Measurements from ENCODE around the gene SYNPO2.
"Not testable (repeated sequence)": the region's sequence is repeated elsewhere in the genome, so short reads cannot be mapped to it uniquely, and the experiment has no call there.

SYNPO2 gene

DNA sequence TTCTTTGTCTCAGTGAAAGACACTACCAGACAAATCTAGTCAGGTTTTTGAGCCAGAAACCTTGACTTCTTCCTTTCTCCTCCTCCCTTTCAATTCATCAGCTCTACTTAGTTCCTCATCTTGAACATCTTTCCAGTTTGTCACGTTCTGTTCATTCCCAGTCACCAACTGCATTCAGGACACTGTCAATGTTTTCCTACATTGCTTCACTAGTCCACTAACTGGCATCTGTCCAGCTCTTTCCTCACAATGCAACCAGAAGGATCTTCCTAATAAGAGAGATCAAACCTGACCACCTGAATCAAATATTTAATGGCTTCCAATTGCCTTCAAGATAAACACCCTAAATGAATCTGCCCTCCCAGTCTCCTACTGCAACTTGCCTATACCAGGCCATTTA is 52.5 kb downstream of the SYNPO2 start:
- no peak for DNase-seq

DNA sequence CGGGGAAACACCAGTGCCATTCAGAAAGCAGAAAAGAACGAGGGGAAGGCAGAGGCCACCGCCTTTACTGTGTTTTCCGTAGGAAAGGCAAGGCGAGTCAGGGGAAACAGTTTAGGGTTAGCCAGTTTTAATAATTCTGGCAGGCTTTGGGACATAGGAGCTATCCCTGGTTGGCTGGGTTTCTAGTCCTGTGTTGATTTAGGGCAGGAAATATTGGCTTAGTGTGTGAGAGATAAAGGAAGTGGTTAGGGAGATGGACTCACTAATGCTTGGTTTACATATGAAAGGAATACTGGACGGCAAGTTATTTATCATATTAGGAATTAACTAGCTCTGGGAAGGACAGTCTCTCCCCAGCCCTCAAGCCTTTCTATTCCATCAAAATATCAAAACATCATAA is 53.1 kb downstream of the SYNPO2 start:
- DNase-seq, result no peak

DNA sequence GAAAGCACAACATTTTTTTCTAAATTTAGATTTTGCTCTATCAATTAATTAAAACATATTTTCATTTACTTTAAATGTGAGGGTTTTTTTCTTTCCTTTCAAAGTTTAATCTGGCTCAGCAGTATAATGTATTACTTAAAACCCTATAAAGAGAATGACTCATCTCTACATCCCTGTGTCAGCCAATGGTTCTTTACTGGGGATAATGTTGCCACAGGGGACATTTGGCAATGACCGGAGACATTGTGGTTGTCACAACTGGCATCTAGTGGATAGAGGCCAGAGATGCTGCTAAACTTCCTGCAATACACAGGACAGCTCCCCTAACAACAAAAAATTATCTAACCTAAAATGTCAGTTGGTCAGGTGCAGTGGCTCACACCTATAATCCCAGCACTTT is 53.8 kb downstream of the SYNPO2 start:
- no peak for DNase-seq

DNA sequence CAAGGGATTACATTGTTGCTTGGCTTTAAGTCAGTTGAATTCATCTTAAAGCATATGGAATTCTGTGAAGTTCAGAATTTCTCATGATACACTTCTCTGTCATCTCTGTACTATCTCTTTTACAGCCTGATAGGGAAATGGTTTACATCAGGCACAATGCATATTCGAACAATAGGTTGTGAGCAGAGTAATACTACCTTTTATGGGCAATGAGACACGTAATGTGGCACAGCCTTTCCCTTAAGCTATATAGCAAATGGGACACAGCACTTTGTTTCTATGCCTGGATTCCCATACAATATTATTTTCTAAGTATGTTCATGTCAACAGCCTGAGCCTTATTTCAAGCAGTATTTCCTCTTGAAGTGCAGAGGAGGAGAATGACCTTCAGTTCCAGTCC is 58.4 kb downstream of the SYNPO2 start:
- DNase-seq, result no peak

DNA sequence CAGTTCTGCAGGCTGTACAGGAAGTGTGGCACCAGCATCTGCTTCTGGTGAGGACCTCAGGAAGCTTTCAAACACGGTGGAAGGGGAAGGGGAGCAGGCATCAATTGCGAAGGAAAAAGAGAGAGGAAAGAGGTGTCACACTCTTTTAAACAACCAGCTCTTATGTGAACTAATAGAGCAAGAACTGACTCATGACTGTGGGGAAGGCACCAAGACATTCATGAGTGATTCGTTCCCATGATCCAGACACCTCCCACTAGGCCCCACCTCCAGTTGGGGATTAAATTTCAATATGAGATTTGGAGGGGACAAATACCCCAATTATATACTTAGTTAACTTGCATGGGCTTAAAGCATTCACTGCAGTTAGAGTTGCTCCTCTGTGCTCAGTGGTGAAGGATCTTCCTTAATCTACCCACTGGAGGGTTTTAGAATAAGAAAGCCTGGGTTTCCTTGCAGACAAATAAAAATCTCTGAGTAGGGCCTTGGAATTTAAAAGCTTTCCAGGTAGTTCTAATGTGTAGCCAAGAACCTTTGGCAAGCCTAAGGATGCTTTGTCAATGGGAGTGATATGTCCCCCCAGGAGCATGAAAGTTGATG is 60.0 kb downstream of the SYNPO2 start:
- no peak for DNase-seq

DNA sequence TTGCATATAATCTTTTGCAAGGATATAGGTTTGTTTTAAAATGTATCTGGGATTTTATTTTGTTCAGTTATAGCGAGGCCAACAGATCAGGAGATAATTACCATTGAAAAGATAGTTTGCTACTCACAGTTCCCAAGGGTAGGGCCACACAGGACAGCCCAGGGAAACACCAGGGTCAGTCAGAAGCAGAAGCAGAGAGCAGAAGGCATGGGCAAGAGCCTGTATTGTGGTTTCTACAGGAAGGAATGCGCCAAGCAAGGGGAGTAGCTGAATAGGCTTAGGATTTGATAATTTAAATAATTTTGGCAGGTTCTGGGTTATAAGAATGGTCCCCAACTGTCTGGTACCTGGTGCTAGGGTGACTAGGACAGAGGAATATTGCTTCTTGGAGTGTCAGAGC is 61.6 kb downstream of the SYNPO2 start:
- DNase-seq, result no peak

DNA sequence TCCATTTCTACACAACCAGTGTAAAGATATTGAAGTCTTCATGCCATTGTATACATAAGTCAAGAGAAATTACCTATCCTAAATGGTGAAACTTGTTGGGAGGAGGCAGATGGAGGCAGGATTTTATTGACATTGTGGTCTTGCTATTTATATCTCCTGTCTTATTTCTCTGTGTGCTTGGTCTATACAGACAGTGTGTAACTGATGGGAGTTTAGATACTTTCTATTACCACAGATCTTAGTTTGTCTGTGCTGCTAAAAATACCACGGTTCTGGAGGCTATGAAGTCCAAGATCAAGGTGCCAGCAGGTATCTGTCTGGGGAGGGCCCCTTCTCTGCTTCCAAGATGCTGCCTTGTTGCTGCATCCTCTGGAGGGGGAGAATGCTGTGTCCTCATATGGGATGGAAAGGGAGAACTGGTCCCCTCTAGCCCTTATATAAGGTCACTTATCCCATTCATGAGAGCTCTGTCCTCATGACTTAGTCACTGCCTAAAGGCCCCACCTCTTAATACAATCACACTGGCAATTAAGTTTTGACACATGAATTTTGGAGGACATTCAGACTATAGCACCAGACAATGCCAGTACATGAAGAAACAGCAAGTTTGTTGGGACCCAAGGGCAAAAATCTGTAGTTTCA is 62.4 kb downstream of the SYNPO2 start:
- DNase-seq, result no peak

DNA sequence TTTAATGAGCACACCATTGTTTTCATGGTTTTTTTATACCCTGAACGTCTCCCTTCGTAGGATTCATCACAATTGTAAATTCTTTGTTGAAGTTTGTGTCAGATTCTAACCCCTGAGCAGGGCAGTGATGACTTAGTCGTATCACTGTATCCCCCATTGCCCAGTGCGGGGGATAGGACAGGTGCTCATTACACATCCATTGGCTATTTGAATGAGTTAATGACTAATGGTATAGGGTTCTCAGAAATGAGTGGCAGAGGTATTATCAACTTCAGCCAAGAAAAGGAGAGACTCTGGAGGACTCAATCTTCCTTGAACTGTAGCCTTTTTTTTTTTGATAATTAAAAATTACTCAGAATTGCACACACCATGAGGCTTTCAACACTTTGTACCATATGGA is 64.6 kb downstream of the SYNPO2 start:
- DNase-seq, result no peak

DNA sequence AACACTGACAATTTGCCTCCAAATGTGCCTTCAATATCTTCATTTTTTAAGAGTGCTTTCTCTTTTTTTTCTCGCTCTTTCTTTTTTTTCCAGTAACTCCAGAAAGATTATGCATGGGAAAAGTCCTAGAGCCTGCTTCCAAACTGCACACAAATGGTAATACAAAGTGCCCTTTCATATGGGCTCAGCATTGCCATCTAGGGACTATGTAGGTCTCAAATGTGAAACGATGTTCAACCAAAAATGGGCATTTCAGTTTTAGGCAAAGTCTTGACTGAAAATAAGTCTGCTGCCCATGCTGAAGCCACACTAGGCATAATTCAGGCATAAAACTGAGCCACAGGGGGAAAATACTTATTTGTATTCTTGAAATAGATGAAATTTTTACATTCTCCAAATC is 65.6 kb downstream of the SYNPO2 start:
- no peak for DNase-seq

DNA sequence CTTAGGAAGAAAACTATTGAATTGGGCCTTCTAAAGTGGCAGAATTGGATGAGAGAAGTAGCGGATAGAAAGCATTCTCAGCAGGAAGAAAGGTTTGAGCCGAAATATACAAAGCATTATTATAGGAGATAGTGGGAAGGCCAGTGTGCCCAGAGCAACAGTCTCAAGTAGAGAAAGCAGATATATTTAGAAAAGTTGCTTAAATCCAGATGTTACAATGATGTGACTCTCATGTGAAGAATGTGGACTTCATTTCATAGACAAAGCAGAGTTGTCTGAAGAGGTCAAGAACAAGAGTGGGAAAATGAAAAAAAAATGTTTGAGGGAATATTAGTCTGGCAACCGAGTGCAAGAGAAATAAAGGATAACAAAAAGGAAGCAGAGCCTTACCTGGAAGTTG is 66.9 kb downstream of the SYNPO2 start:
- no peak for DNase-seq

DNA sequence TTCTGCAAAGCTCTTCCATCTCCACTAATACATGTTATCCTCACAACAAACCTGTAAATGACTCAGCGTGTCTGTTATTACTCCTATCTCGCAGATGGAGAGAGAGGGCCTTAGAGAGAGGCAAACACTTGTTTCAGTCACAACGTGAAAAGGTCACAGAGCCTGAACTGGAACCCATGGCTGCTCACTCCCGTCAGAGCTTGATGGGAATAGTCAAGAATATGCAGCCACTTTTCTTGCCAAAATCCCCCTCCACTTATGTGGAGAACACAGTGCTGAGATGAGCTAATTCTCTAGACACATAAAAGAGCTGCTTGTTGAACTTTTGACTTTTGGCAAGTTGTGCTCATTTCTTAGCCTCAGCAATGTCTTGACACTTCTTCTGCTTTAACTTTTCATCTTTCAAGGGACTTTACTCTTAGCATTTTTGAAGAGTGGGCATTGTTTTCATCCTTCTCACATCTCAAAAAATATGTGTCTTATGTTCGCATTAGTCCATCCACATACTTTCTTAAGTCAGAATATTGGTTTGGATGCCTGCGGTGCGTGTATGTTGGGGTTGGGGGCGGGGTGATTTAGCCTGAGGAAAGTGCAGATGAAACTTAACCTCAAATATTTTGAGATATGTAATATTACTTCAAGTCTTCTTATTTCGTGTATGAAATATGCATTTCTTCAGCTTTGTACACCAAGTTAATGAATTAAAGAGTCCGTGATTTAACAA is 69.2 kb downstream of the SYNPO2 start:
- no peak for DNase-seq

DNA sequence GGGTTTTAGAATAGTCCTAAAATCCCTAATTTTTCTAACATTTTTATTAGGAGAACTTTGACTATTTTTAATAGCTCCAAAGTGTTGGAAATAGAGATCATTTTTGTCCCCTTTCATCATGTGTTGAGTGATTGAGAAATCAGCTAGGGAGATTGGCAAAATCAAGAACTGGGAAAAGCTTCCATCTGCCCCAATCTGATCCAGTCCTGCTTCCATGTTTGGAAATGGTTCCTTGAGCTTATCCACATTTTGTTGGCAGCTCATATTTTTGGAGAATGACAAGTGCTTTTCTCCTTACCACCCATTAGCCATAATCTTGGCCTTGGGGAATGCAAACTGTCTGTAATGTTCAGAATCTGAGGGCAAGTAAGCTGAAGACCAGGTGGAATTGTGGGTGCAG is 73.9 kb downstream of the SYNPO2 start:
- no peak for DNase-seq

DNA sequence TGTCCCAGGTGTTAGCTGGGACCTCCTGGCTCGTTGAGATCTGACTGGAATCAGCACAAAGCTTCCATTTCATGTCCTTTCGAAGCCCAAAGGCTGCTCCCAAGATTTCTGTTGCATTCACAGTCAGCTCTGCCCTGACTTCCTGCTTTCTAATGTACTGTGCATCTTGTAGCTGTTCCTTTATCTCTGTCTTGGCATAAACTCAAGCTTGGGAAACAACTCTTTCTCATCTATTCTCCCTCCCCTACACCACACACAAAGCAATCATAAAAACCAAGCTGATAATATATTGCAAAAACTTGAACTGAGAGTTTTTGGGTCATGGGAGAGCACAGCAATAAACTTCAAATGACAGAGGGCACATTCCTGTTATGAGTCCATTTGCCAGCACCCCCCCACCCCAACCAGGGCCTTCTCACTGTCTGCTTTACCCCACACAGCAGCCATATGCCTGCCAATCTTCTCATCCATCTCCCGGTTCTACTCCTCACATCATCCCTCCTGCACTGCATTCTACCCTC is 76.3 kb downstream of the SYNPO2 start:
- DNase-seq, result no peak

DNA sequence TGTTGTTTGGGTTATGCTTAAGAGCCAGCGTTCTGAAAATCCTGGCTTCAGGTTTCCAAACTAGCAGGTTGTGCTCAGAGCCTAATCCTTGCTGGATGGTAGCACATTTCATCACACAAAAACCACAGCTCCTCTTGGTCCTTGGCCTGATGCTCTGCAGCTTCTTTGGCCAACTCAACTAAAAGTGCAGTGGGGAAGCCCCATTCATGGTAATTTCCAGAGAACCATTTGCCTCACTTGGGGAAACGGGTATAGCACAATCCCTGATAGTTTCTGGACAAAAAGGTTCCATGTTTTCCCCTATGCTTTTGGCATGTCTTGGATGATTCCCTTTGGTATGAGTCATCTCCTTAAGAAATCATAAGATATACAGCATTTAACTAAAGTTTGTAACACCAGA is 78.7 kb downstream of the SYNPO2 start:
- no peak for DNase-seq

DNA sequence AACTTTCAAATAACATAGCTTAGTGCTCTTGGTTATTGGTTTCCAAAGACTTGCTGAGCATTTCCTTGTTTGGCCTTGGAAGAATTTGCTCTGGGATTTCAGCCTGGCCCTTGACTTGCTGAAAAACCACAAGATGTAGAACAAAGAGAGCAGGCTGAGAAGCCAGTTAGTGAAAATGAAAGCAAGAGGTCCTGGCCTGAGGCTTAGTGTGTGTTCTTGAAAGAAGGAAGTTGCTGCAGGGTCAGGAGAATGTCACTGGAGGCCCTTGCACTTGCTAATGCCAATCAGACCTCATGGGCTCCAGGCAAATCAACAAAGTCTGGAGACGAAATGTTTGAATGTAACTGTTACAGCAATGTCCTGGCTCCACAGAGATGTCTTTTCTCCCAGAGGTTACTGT is 79.4 kb downstream of the SYNPO2 start:
- no peak for DNase-seq

DNA sequence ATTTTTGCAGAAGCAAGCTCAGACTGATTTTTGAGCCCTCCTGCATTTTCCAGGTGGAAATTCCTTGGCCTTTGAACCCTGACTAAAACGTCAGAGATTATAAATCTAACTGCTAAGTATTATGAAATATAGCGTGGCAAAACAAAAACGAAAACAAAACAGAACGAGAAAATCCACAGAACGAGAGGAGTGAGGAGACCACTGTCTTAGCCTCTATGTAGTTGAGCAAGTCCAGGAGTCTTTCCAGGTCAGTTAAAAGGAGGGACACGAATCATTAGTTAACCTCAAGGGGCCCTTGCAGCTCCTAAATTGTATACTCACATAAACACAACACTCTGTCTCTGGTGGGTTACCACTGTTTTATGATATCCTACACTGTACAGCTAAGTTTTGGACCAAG is 80.2 kb downstream of the SYNPO2 start:
- no peak for DNase-seq

DNA sequence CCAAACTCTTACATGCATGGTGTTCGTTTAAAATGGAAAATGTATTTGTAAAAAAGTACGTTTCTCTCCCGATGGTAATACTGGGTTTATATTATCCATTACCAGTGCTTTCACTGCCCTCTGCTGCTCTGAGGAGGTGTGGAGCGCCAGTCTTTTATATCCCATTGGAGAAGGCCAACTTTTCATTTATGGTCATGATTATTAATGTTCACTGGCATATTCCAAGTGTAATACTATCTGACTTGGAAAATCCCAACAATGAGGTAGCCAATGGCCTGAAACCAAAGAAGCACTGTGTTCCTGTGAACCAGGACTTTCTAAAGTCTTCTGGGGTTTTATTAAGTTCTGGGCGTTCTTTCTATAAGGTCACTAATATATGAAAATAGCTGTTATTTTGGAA is 80.7 kb downstream of the SYNPO2 start:
- no peak for DNase-seq

DNA sequence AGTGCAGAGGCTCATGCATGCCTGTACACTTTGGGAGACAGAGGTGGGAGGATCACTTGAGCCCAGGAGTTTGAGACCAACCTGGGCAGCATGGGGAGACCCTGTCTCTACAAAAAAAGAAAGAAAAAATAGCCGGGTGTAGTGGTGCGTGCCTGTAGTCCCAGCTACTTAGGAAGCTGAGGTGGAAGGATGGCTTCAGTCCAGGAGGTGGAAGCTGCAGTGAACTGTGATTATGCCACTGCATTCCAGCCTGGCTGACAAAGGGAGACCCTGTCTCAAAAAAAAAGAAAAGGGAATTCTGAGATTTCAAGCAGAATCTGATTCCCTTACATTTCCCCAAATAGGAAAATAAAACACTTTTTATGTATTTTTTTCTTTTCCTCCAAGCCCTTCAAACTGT is 83.5 kb downstream of the SYNPO2 start:
- no peak for DNase-seq

DNA sequence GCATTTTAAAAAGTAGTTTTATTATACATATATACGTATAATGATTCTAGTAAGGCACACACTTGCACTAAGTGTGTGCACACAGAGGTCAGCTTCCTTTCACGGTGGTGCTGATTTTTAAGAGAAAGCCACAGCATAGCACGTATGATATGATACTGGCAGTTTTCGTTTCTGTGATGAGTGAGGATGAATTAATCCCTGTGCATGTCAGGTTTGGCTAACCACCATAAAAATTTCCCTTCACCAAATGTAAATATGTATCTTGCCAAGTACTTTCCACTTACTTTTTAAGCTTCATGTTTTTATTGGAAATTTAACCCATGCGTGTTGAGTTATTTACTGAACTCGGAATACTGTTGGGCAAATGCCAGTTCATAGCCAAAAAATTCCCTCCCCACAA is 84.6 kb downstream of the SYNPO2 start:
- no peak for DNase-seq

DNA sequence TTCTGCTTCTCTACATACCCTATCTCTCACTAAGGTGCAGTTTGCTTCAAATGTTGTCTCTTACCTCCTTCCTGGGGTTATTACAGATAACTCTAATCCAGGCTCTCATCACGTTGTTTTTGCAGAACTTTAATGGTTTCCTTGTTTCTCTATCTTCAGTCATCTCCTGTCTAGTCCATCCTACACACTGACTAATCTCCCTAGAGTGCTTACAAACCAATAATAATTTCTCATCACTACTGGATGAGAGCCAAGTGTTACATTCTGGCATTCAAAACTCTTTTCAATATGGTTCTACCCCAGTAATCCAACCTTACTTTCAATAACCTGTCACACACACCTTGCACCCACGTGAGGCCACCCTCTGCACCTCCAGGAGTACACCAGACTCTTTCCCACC is 86.1 kb downstream of the SYNPO2 start:
- no peak for DNase-seq

DNA sequence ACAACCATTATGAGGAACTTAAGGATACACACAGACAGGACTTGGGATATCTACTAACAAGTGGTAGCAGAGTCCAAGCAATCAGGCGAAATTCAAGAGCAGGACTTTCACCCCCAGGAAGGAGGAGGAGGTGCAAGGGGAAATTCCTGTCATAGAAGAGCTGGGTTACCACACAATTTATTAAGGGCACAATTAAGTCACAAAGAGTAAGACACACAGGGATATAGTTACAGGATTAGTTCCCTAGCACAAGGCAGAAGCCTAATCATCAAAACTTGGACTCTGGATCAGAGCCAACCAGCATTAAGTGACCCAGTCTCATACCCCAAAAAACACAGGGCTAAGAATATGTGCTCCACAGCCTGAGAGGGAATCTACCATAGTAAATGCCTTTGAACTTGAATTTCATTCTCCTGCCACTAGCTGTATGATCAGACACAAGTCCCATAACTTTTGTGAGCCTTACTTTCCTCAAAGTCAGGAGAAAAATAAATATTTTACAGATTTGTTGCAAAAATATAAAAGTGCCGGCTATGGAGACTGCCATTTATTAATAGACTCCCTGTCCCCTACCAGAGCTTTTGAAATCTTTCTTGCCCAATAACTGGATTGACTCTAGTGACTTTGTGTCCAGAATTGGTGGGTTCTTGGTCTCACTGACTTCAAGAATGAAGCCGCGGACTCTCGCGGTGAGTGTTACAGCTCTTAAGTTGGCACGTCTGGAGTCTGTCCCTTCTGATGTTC is 87.0 kb downstream of the SYNPO2 start:
- DNase-seq, result no peak

DNA sequence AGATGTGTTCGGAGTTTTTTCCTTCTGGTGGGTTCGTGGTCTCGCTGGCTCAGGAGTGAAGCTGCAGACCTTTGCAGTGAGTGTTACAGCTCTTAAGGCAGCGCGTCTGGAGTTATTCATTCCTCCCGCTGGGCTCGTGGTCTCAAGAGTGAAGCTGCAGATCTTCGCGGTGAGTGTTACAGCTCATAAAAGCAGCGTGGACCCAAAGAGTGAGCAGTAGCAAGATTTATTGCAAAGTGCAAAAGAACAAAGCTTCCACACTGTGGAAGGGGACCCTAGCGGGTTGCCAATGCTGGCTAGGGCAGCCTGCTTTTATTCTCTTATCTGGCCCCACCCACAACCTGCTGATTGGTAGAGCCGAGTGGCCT is 87.5 kb downstream of the SYNPO2 start:
- not testable (repeated sequence) for DNase-seq

DNA sequence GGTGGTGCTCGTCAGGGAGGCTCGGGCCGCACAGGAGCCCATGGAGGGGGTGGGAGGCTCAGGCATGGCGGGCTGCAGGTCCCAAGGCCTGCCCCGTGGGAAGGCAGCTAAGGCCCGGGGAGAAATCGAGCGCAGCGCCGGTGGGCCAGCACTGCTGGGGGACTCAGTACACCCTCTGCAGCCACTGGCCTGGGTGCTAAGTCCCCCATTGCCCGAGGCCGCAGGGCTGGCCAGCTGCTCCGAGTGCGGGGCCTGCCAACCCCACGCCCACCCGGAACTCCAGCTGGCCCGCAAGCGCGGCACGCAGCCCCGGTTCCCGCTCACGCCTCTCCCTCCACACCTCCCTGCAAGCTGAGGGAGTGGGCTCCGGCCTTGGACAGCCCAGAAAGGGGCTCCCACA is 88.4 kb downstream of the SYNPO2 start:
- not testable (repeated sequence) for DNase-seq

DNA sequence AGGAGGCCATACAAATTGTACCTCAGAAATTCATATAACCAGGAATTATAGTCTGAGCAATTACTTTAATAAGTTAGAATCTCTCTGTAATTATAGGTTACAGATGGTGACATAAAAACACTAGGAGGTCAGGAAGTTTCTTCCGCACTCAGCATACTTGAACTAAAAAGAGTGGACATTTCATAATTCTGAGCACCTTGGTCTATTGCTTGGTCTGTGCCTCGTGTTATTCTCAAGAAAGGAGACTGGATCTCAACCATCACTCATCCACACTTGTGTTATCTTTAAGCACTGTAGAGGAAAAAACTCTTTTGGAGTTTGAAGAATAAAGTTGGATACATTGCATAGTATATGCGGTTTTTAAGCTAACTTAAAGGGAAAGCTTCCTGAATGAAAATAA is 91.1 kb downstream of the SYNPO2 start:
- DNase-seq, result no peak
